Skeletal muscle tissue (tissue), 4 donors: ENCODE results near the gene RXRA. TPM values are rescaled to one million over a fixed set of nuclear protein-coding genes. Genes with fewer than 3 reads are reported as not detected.

Source experiments
- H3K27ac ChIP-seq: one replicate; pipeline ENCODE4 v1.7.0; 2013; ENCODE audit warnings: mild to moderate bottlenecking, low read depth, low read length, inconsistent platforms
- H3K27me3 ChIP-seq, 3 donors: one replicate each; pipeline ENCODE4 v1.7.0; 2013; ENCODE audit warnings: low read length in 3 of 3; ENCODE audit not compliant: control insufficient read depth in 3 of 3, insufficient read depth in 3 of 3
- H3K36me3 ChIP-seq, 3 donors: one replicate each; pipeline ENCODE4 v1.7.0; 2013; ENCODE audit warnings: low read length in 3 of 3; ENCODE audit not compliant: control insufficient read depth in 3 of 3, insufficient read depth in 3 of 3
- H3K4me1 ChIP-seq, 3 donors: one replicate each; pipeline ENCODE4 v1.7.0; 2013; ENCODE audit warnings: low read length in 3 of 3, mild to moderate bottlenecking in 3 of 3; ENCODE audit not compliant: control insufficient read depth in 3 of 3, insufficient read depth in 3 of 3
- H3K4me3 ChIP-seq, 3 donors: one replicate each; pipeline ENCODE4 v1.7.0; 2013; ENCODE audit warnings: low read length in 3 of 3
- H3K9ac ChIP-seq, 3 donors: one replicate each; pipeline ENCODE4 v1.7.0; 2013; ENCODE audit warnings: low read length in 3 of 3, mild to moderate bottlenecking in 3 of 3, moderate library complexity in 2 of 3, low read depth in 1 of 3
- H3K9me3 ChIP-seq, 3 donors: one replicate each; pipeline ENCODE4 v1.7.0; 2013; ENCODE audit warnings: low read length in 3 of 3; ENCODE audit not compliant: control insufficient read depth in 3 of 3
- total RNA-seq: library from RNA; depleted of rRNA; stranded (reverse); fragments of >200 nt; gene quantifications from one replicate; pipeline ENCODE4 v1.2.3, GENCODE V29; 2014
- donor health status: Osteomylitis.

RXRA gene
- total RNA-seq, 1 donor from 2014 or later = 11.5 TPM

DNA sequence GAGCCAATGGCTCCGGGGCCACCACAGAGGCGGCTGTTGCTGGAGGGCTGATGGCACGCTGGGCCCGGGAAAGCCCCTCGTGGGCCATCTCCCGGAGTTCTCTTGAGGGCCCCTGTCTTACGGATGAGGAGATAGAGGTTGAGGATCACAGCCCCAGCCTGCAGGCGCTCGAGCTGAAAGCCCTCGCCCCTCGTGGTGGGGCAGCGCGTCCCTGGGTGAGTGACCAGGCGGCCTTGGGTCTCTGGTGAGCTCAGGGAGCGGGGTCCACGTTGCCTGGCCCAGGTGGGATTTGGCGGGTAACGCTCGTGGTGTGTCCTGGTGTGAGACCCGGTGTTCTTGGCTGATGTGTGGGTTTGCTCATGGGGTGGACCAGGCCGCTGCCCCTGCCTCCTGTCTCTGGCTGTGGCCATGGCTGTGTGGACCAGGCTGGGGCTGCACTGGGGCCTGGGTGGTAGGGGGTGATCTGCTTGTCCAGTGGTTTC, 38.9 kb downstream of the RXRA start:
- no peaks in the 10 kb centered on the region for H3K27me3 ChIP-seq
- peak overlapping the region in 2 of 3 donors; percentile 45 to 81 for H3K9ac ChIP-seq
- no peaks in the 10 kb centered on the region for H3K9me3 ChIP-seq
- H3K36me3 ChIP-seq = no peaks in the 10 kb centered on the region
- H3K27ac ChIP-seq = peak overlapping the region; percentile 72
- peak overlapping the region in 1 of 3 donors; percentile 29 for H3K4me3 ChIP-seq
- peaks cover 83 to 100% (median 95%) of the 10 kb centered on the region in 3 donors for H3K4me1 ChIP-seq

DNA sequence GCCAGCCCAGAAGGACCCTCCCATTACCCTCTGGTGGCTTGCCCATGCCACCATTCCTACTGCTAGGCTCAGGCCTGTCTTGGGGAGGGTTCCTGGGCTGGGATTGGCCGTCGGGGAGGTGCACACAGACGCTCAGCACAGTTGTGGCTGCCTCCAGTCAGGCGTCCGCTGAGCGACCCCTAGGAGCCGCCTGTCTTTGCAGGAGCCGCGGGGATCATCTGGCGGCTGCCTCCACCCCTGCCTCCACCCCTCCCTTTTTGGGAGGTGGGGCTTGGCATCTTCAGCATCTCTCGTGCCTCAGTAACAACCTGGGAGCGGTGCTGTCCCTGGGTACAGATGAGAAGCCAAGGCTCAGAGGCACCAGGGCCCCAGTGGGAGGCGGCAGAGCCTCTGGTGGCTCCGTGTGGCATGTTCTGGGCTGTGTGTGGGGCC, 39.6 kb downstream of the RXRA start:
- Histone ChIP-seq H3K9ac (peak overlapping the region in 2 of 3 donors; percentile 45 to 81), H3K27me3 (no peaks in the 10 kb centered on the region), H3K4me1 (peaks cover 90 to 100% (median 95%) of the 10 kb centered on the region in 3 donors), H3K27ac (peak overlapping the region; percentile 72), H3K4me3 (peak overlapping the region in 2 of 3 donors; percentile 21 to 29), H3K36me3 (no peaks in the 10 kb centered on the region), H3K9me3 (no peaks in the 10 kb centered on the region)

DNA sequence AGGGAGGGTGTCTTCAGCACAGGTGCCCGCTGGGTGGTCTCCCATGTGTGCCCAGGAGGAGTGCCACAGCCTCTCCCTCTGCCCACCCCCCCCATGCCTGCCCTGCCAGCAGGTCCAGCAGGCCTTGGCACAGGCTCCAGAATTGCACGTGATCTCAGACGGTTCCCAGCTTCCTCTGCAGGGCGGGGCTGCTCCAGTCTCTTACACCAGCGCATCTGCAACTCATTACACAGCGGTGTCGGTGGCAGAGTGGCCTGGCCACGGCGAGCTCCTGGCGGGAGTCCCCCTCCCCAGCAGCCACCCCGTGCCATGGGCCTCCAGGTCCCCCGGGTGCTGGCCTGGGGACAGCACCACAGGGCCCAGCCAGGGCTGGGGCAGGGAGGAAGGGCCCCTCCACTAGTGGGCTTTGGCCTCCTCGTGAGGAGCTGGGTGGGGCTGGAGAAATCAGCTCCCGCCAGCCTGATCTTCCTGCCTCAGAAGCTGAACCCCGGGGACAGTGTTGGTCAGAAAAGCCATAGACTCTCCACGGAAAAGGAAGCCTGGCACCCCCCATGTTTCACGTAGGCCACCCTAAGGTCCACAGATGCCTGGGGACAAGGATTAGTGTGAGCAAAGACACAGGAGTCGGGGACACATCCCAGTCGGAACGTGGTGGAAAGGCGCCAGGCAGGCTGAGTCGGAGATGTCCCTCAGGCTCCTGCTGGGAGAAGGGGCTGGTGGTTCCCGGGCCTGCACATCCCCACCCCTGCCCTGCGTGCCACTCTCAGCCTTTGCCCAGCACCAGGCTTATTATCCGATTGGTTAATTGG, 40.2 kb downstream of the RXRA start:
- H3K4me1 ChIP-seq = peaks cover 90 to 100% (median 96%) of the 10 kb centered on the region in 3 donors

DNA sequence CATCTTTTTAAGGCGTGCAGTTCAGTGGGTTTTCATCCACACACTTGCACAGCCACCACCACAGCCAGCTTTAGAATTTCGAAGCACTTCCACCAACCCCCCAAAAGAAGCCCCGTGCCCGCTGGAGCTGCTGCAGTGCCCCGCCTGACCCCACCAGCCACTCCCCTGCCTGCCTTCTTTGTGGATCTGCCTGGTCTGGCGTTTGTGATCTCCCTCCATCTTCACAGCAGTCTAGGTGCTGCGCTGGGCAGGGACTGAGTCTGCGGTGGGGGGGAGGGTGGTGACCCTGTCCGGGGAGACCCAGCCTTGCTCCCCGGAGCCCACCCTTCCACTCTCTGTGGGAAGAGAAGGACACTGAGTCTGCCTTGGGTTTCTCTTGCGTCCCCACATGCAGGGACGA, 40.8 kb downstream of the RXRA start:
- H3K36me3 ChIP-seq = no peaks in the 10 kb centered on the region
- H3K4me1 ChIP-seq = peaks cover 91 to 100% (median 96%) of the 10 kb centered on the region in 3 donors
- H3K9me3 ChIP-seq = no peaks in the 10 kb centered on the region
- no peaks in the 10 kb centered on the region for H3K27me3 ChIP-seq
- H3K27ac ChIP-seq = peak overlapping the region; percentile 72
- H3K4me3 ChIP-seq = peak overlapping the region in 1 of 3 donors; percentile 35
- peak overlapping the region; percentile 24 to 81 (median 65) for H3K9ac ChIP-seq

More for the DNA sequence above, 40.2 kb downstream of the RXRA start:
- no peaks in the 10 kb centered on the region for H3K36me3 ChIP-seq
- no peaks in the 10 kb centered on the region for H3K9me3 ChIP-seq
- peak overlapping the region; percentile 24 to 81 (median 65) for H3K9ac ChIP-seq
- H3K27ac ChIP-seq = peak overlapping the region; percentile 72
- peak overlapping the region in 2 of 3 donors; percentile 21 to 54 for H3K4me3 ChIP-seq
- H3K27me3 ChIP-seq = no peaks in the 10 kb centered on the region

DNA sequence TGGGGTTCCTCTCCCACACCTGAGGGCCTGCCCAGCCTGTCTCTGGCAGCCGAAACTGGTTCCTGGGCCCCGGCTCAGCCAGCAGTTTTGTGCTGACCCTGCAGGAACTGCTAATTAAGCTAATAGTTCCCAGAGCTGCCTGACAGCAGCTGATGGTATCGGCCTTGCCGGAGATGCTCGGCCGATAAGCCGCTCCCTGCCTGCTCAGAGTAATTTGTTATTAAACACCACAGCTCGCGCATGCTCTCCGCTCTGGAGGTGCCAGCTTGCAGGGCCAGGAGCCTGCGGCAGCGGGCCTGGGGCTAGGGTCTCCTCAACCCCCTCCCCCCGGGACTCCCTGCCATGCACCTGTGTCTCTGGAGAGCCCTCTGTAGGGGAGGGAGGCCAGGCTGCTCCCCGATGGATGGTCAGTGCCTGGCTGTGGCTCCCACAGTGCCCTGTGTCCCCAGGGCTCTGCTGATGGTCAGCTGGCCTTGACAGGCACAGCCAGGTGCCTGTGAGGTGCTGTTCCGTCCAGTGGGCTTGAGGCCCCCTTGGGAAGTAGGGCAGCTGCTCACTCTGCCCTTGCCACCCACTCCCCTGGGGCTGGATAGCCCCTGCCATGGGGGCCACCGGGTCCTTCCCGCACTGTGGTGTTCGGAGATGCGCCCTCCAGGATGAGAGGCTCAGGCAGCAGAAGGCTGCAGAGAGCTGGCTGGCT, 41.7 kb downstream of the RXRA start:
- Histone ChIP-seq H3K4me1 (peaks cover 91 to 100% (median 96%) of the 10 kb centered on the region in 3 donors), H3K9me3 (no peaks in the 10 kb centered on the region), H3K27ac (no peak overlapping the region), H3K4me3 (peak overlapping the region in 1 of 3 donors; percentile 35), H3K36me3 (no peaks in the 10 kb centered on the region), H3K9ac (peak overlapping the region in 2 of 3 donors; percentile 25 to 81), H3K27me3 (no peaks in the 10 kb centered on the region)

DNA sequence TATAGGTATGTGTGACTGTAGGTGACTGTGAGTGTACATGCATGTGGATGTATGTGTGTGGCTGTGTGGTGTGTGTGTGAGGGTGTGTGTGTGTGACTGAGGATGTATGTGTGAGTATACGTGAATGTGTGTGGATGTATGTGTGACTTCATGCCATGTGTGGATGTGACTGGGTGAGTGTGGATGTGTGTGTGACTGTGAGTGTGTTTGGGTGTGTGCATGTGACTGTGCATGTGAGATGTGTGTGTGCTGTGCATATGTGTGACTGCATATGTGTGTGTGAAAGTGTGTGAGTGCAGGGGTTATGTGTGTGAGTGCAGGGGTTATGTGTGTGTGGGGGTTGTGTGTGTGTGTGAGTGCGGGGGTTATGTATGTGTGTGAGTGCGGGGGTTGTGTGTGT, 42.3 kb downstream of the RXRA start:
- Histone ChIP-seq H3K4me1 (peaks cover 93 to 100% (median 96%) of the 10 kb centered on the region in 3 donors), H3K4me3 (peak overlapping the region in 1 of 3 donors; percentile 35), H3K27me3 (no peaks in the 10 kb centered on the region), H3K27ac (no peak overlapping the region), H3K9ac (peak overlapping the region in 1 of 3 donors; percentile 81), H3K9me3 (no peaks in the 10 kb centered on the region), H3K36me3 (no peaks in the 10 kb centered on the region)

DNA sequence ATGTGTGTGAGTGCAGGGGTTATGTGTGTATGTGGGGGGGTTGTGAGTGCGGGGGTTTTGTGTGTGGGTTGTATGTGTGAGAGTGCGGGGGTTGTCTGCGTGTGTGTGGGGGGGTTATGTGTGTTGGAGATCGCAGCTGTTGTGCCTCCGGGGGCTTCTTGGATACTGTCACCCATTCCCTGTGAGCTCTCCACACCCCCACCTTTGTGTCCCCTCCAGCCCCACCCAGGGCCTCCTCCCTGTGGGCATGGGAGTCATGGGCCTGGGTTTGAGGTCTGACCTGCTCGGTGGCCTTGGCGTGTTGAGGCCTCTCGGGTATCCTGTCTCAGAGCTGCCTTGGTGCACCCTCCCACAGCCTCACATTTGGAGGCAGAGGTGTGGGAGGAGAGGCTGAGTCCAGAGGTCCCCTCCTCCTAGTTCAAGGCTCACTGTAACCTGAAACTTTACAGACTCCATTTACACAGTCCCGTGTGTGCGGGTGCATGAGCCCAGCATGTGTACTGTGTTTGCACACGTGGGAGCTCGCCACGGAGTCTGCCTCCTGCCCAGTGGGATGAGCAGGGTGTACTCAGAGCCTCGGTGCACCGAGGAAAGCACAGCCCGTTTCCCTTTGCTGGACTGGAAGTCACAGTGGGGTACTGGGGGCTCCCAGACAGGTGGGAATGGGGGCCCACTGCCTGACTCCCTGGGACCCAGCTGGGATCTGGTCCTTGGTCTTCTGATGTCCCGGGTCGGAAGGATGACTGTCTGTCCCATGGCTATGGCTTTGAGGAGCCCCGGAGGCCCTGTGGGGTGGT, 43.4 kb downstream of the RXRA start:
- H3K36me3 ChIP-seq = no peaks in the 10 kb centered on the region
- peak overlapping the region; percentile 27 to 35 (median 30) for H3K4me3 ChIP-seq
- no peaks in the 10 kb centered on the region for H3K9me3 ChIP-seq
- H3K4me1 ChIP-seq = peaks cover 94 to 100% (median 96%) of the 10 kb centered on the region in 3 donors
- H3K9ac ChIP-seq = peak overlapping the region; percentile 57 to 79 (median 59)
- H3K27ac ChIP-seq = peak overlapping the region; percentile 86
- H3K27me3 ChIP-seq = no peaks in the 10 kb centered on the region

DNA sequence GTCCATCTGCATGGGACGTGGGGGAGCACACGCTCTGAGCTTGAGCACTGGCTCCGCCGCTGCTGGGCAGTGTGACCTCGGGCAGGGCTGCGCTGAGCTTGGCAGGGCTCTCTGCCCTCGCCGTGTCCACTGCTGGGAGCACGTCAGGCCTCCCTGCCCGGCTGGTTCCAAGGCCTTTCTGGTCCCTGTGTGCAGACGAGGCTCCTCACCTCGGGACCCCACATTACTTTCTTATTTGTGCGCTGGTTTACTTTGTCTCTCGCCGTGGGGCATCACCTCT, 43.9 kb downstream of the RXRA start:
- Histone ChIP-seq H3K4me1 (peaks cover 94 to 100% (median 96%) of the 10 kb centered on the region in 3 donors), H3K27ac (peak overlapping the region; percentile 86), H3K27me3 (no peaks in the 10 kb centered on the region)

DNA sequence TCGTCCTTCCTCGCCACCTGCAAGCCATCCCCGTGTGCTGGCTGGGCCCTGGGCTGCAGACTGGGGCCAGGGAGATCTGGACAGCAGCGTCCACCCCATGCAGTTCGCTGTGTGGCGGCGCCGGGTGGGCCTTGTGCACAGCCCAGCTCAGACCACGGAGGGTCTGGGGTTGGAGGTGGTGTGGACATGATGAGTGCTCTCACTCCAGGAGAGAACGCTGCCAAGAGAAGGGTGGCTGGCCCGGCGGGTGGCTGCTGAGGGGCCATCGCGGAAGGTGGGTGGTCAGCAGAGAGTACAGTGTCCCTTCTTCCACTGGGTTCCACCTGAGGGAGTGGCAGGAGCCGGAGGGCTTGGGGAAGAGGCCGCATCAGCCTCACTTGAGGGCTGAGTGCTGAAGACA, 44.4 kb downstream of the RXRA start:
- Histone ChIP-seq H3K9me3 (no peaks in the 10 kb centered on the region), H3K9ac (peak overlapping the region; percentile 30 to 79 (median 59)), H3K4me3 (peak overlapping the region in 1 of 3 donors; percentile 27), H3K27me3 (no peaks in the 10 kb centered on the region), H3K27ac (peak overlapping the region; percentile 86), H3K4me1 (peaks cover 94 to 100% (median 96%) of the 10 kb centered on the region in 3 donors), H3K36me3 (no peaks in the 10 kb centered on the region)

More for the DNA sequence above, 43.9 kb downstream of the RXRA start:
- Histone ChIP-seq H3K4me3 (peak overlapping the region in 2 of 3 donors; percentile 27 to 35), H3K36me3 (no peaks in the 10 kb centered on the region), H3K9me3 (no peaks in the 10 kb centered on the region), H3K9ac (peak overlapping the region in 2 of 3 donors; percentile 59 to 79)
